ENCODE data around the gene CERT1.

DNA sequence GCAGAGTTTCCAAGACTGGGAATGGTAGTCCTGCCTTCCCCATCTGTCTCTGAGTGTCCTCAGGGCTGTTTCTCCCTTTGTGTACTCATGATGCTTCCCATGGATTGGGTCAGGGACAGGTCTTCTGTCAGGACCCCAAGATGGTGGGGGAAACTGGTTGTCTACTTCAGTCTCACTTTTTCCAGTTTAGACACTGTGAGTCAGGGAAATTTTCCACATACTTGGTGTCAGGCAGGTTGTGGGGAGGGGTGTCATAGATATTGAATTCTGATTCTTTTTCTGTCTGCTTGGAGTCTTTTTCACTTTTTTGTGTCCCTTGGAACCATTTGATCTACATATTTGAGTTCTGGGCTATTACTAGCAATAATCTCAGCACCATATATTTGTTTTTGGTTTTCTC lies 10.6 kb upstream of the CERT1 start:
- TF ChIP-seq, protein P1, sequence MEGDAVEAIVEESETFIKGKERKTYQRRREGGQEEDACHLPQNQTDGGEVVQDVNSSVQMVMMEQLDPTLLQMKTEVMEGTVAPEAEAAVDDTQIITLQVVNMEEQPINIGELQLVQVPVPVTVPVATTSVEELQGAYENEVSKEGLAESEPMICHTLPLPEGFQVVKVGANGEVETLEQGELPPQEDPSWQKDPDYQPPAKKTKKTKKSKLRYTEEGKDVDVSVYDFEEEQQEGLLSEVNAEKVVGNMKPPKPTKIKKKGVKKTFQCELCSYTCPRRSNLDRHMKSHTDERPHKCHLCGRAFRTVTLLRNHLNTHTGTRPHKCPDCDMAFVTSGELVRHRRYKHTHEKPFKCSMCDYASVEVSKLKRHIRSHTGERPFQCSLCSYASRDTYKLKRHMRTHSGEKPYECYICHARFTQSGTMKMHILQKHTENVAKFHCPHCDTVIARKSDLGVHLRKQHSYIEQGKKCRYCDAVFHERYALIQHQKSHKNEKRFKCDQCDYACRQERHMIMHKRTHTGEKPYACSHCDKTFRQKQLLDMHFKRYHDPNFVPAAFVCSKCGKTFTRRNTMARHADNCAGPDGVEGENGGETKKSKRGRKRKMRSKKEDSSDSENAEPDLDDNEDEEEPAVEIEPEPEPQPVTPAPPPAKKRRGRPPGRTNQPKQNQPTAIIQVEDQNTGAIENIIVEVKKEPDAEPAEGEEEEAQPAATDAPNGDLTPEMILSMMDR (IDR thresholded peaks at IDR 0.05; ENCODE audit: low read length): no peak
- no peak for TF ChIP-seq EZH2 (IDR thresholded peaks at IDR 0.05; ENCODE audit: borderline replicate concordance, low read length)

All from OCI-LY1 (cell line).